ENCODE results near the gene AARS2.
"Not testable (repeated sequence)": the region's sequence is repeated elsewhere in the genome, so short reads cannot be mapped to it uniquely, and the experiment has no call there.

Gene AARS2

DNA sequence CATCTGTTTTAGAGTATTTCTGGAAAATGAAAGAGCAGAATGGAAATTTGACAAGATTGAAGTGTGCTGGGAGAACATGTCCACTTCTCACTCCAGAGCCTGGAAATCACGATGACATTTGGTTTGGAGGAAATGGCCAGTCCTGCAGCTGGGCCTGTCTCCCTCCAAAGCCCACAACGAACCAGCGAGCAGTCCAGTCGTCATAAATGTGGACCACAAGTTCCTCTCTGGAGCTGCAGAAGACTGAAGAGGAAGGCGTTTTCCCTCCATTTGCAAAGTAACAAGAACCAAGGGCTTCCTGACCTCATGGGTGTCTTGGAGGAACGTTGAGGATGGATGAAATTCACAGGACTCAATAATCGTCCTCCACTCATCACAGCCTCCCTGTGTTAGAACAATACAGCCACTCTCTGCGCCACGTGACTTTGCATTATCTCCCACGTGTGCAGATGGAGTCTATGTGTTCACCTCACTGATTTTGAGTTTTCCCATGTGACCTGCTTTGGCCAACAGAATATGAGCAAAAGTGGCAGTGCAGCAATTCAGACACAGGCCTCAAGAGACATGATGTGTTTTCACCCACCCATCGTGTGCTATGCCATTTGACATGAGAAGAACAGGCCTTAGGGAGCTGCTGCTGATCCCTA lies 20.2 kb upstream of the AARS2 start:
- TF ChIP-seq, protein P1, sequence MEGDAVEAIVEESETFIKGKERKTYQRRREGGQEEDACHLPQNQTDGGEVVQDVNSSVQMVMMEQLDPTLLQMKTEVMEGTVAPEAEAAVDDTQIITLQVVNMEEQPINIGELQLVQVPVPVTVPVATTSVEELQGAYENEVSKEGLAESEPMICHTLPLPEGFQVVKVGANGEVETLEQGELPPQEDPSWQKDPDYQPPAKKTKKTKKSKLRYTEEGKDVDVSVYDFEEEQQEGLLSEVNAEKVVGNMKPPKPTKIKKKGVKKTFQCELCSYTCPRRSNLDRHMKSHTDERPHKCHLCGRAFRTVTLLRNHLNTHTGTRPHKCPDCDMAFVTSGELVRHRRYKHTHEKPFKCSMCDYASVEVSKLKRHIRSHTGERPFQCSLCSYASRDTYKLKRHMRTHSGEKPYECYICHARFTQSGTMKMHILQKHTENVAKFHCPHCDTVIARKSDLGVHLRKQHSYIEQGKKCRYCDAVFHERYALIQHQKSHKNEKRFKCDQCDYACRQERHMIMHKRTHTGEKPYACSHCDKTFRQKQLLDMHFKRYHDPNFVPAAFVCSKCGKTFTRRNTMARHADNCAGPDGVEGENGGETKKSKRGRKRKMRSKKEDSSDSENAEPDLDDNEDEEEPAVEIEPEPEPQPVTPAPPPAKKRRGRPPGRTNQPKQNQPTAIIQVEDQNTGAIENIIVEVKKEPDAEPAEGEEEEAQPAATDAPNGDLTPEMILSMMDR (IDR thresholded peaks at IDR 0.05; ENCODE audit: insufficient read depth, low read length, missing control alignments), result no peak
- H3K4me3 ChIP-seq (ENCODE audit: low read depth, low read length), result no peak overlapping the region
- CTCF ChIA-PET, result interaction anchor here (0.8 to 9.7 kb wide), 11 partner anchors 8 to 161 kb away, joined by 3 to 234 read pairs (median 4); partner anchors contain the start of genes AARS2, NFKBIE, SLC35B2 and SPATS1
- no peak for DNase-seq (ENCODE audit: low read depth, low spot score)
- POLR2A ChIA-PET, result no interaction called here

DNA sequence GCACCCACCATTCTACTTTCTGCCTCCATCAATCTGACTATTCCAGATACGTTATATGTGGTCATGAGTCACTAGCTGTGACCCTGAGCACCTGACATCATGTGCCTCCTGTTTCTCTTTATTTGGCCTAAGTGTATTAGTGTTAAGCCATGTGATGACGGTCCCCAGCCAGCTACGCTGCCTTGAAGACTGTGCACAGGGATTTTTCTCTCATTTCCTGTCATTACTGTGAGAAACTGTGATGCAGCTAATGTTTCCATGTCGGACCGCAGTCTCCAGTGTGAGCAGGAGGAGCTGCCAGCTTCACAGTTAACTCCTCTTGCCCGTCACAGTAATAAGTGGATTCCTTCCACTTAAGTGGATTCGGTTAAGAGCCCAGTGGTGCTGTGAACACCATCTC lies 19.4 kb upstream of the AARS2 start:
- H3K4me3 ChIP-seq (ENCODE audit: low read depth, low read length), result no peak overlapping the region
- ChIA-PET POLR2A (no interaction called here), CTCF (interaction anchor here (0.8 to 9.7 kb wide), 11 partner anchors 9 to 108 kb away, joined by 3 to 234 read pairs (median 4); partner anchors contain the start of genes AARS2, NFKBIE, SLC35B2 and SPATS1)
- TF ChIP-seq, protein P1 (IDR thresholded peaks at IDR 0.05; ENCODE audit: insufficient read depth, low read length, missing control alignments), result no peak
- no peak for DNase-seq (ENCODE audit: low read depth, low spot score)

DNA sequence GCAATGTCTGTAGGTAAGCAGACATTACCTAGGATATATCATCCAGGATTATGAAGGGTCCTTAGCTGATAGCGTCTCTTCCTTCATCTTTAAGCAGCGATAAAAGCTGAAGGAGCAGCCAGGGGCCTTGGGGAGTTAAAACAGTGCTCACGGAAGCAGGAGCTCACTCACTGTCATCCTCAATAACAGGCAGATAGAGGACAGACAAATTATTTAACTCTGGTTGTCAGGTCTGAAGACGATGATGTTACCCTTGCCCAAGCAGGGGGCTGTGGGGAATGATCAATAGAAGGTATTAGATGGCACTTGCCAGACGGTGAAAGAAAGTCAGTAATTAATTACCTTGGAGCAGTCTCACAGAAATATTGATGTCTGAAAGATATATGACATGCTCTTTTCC lies 16.7 kb upstream of the AARS2 start:
- POLR2A ChIA-PET, result no interaction called here
- DNase-seq (ENCODE audit: low read depth, low spot score), result no peak
- TF ChIP-seq, protein P1 (IDR thresholded peaks at IDR 0.05; ENCODE audit: insufficient read depth, low read length, missing control alignments), result no peak
- CTCF ChIA-PET, result interaction anchor here (1.2 to 1.7 kb wide), 5 partner anchors 9 to 62 kb away, joined by 6 to 21 read pairs (median 7); partner anchors contain the start of genes AARS2 and SPATS1
- H3K4me3 ChIP-seq (ENCODE audit: low read depth, low read length), result no peak overlapping the region

DNA sequence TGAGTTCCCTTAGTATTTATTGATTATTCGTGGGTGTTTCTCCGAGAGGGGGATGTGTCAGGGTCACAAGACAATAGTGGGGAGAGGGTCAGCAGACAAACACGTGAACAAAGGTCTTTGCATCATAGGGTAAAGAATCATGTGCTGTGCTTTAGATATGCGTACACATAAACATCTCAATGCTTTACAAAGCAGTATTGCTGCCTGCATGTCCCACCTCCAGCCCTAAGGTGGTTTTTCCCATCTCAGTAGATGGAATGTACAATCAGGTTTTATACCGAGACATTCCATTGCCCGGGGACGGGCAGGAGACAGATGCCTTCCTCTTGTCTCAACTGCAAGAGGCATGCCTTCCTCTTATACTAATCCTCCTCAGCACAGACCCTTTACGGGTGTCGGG lies 15.1 kb upstream of the AARS2 start:
- H3K4me3 ChIP-seq (ENCODE audit: low read depth, low read length); DNase-seq (ENCODE audit: low read depth, low spot score); POLR2A ChIA-PET: not testable (repeated sequence)
- CTCF ChIA-PET, result interaction anchor here (1.2 to 3.5 kb wide), 2 partner anchors 11 to 155 kb away, joined by 4 to 19 read pairs; no protein-coding TSS in a partner anchor

DNA sequence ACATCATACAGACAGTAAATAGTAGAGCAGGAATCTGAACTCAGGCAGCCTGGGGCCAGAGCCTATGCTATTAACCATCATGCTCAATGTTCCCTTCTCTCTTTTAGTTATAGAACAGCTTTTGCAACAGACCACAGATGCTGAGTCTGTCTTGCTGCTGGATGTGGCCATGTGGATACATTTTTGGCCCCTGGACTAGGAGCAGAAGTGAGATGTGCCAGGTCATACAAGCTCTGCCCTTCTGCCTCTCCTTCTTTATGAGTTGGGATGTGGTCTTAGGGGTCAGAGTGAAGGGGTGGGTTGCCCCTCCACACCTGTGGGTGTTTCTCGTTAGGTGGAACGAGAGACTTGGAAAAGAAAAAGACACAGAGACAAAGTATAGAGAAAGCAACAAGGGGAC lies 14.6 kb upstream of the AARS2 start:
- H3K4me3 ChIP-seq (ENCODE audit: low read depth, low read length), result no peak overlapping the region
- POLR2A ChIA-PET, result no interaction called here
- CTCF ChIA-PET, result interaction anchor here (1.2 to 6.6 kb wide), 3 partner anchors 11 to 23 kb away, joined by 5 to 63 read pairs (median 19); partner anchors contain the start of gene AARS2
- no peak for DNase-seq (ENCODE audit: low read depth, low spot score)
- TF ChIP-seq, protein P1 (IDR thresholded peaks at IDR 0.05; ENCODE audit: insufficient read depth, low read length, missing control alignments), result no peak

DNA sequence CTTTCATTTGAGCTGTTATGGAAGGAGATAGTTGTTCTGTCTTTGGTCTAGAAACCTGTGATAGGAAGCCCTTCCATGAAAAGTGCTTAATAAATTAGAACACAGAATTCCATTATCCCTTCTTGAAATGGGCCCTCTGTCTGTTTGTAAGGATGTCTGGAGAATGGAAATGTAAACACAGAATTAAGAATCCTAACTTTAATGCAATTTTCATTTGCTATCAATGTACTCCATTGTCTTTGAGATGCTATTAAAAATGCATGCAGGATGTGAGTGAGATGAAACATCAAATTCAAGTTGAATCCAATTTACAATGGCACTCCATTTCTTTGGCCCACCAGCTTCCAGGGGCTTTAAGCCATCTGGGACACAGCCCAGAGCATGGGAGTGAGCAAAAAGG lies 13.9 kb upstream of the AARS2 start:
- TF ChIP-seq, protein P1 (IDR thresholded peaks at IDR 0.05; ENCODE audit: insufficient read depth, low read length, missing control alignments), result no peak
- CTCF ChIA-PET, result interaction anchor here (1.2 to 6.6 kb wide), 4 partner anchors 12 to 59 kb away, joined by 5 to 63 read pairs (median 12); partner anchors contain the start of gene AARS2
- no peak overlapping the region for H3K4me3 ChIP-seq (ENCODE audit: low read depth, low read length)
- DNase-seq (ENCODE audit: low read depth, low spot score), result no peak
- POLR2A ChIA-PET, result no interaction called here

Data from AG04449 (cell line).